ENCODE measurements around the gene FOSB. TPM values are rescaled to one million over a fixed set of nuclear protein-coding genes. Genes with fewer than 3 reads are reported as not detected.
A peak's percentile ranks its signal among the peaks of the same experiment; 100 is the strongest.

Gene FOSB
- total RNA-seq, 1 experiment from 2014 or later = 2.3 TPM

DNA sequence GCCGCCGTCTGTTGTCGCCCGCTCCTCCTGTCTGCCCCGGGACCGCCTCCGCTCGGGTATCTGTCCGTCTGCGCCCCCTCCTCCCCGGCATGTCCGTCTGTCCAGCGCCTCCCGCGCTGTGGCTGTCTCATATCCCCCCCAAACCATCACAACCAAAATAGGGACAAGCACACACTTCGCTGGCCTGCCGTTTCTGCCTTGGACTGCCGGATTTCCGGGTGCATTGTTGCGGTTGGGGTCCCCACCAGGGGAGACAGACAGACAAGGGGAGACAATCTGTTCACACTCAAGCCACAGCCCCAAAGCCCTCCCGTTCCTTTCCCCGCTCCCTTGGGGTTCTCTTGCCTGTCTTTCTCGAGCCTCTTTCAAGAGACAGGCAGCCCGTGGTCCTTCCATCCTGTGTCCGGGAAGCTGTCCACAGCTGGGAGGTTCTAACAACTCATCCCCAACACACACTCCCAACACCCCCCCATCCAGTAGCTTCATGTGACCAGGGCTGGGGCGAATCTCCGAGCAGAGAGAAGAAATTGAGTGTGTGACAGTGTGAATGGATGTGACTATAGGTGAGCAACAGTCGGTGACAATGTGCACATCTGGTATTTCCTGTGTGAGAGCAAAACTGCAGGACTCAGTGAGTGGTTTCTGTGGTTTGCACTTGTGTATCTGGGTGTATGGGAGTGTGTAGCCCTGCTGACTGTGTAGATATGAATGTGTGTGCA lies 16.5 kb upstream of the FOSB start:
- no peak overlapping the region for H3K27ac Mint-ChIP-seq
- peak overlapping the region; percentile 79 for H3K4me3 Mint-ChIP-seq
- H3K27me3 Mint-ChIP-seq (ENCODE audit: low read depth) = peaks cover 62% of the 10 kb centered on the region
- ATAC-seq (no peak), DNase-seq (ENCODE audit: low spot score) (no peak)
- no peaks in the 10 kb centered on the region for H3K9me3 Mint-ChIP-seq
- ChIA-PET POLR2A (interaction anchor here (0.6 kb wide), 1 partner anchor 1964 kb away, joined by 4 read pairs; no protein-coding TSS in a partner anchor), CTCF (interaction anchor here (1.0 to 1.6 kb wide), 2 partner anchors 12 to 34 kb away, joined by 4 to 8 read pairs; no protein-coding TSS in a partner anchor)
- peaks cover 24% of the 10 kb centered on the region for H3K4me1 Mint-ChIP-seq
- H3K36me3 Mint-ChIP-seq = no peaks in the 10 kb centered on the region
- TF ChIP-seq ZSCAN18 (CRISPR knock-in tag; IDR thresholded peaks at IDR 0.05) (no peak), USF1 (CRISPR knock-in tag; IDR thresholded peaks at IDR 0.05) (no peak)

DNA sequence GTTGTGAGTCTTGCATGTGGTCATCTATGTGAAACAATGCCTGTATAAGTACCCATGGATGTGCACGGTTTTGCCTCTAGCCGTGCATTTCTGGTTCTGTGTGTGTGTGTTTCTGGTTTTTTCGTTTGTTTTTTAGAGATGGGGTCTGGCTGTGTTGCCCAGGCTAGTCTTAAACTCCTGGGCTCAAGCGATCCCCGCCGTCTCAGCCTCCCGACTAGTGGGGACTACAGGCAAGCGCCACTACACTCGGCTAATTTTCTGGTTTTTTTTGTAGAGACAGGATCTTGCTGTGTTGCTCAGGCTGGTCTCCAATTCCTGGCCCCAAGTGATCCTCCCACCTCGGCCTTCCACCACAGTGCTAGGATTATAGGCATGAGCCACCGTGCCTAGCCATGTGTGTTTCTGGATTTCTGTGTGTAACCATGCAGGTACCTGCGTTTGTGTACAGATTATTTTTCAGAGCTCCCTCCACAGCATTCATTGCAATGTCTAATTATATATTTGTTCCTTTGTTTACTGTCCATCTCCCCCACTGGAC lies 15.9 kb upstream of the FOSB start:
- POLR2A ChIA-PET = no interaction called here
- no peak for DNase-seq (ENCODE audit: low spot score)
- Mint-ChIP-seq H3K4me1 (peaks cover 24% of the 10 kb centered on the region), H3K27me3 (ENCODE audit: low read depth) (peaks cover 59% of the 10 kb centered on the region), H3K27ac (no peak overlapping the region), H3K4me3 (peak overlapping the region; percentile 79), H3K36me3 (no peaks in the 10 kb centered on the region), H3K9me3 (no peaks in the 10 kb centered on the region)
- TF ChIP-seq ZNF121 (CRISPR knock-in tag; IDR thresholded peaks at IDR 0.05) = 0 out of 2 replicates have a peak, but pooled peaks have one; percentile 42
- TF ChIP-seq ZNF512 (CRISPR knock-in tag; IDR thresholded peaks at IDR 0.05; ENCODE audit: borderline replicate concordance) = no peak
- CTCF ChIA-PET = interaction anchor here (0.8 to 2.4 kb wide), 5 partner anchors 12 to 33 kb away, joined by 3 to 13 read pairs (median 4); no protein-coding TSS in a partner anchor
- ATAC-seq = no peak

DNA sequence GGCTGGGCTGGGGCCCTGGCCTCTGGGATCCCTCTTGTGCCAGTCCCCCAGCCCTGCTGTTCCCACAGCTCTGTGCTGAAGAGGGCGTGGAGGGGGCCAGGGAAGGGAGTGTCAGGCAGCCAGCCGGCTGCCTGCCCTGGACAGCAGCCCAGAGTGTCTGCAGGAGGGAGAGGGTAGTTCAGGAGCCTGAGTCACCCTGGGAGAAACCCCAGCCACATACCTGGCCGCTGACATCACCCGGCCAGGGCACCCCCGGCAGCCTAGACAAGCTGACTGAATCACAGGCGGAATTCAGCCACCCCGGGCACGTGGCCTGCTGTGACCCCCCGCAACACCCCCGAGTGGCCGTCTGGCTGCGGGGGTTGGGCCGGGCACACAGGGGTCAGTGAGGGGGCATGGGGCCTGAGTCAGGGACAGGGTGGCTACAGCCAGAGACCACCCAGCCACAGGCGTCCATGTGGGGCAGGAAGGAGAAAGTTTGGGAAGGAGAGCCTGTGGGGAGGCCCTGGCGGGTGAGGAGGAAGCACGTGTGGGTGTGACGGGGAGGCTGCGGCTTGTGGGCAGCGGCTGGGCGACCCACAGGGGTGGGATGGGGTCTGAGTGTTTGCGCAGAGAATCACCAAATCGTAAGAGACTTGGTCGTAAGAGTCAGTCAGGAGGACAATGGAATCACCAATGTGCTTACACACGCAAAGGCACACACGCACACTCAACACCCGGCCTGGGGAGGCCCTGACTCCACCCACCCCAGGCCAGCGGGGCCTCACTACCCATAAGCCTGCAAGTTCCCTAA lies 11.9 kb upstream of the FOSB start:
- no peaks in the 10 kb centered on the region for H3K36me3 Mint-ChIP-seq
- peak; percentile 78 for DNase-seq (ENCODE audit: low spot score)
- CTCF ChIA-PET = interaction anchor here (0.6 to 3.2 kb wide), 6 partner anchors 12 to 222 kb away, joined by 3 to 19 read pairs (median 11); partner anchors contain the start of gene FOSB
- peaks cover 14% of the 10 kb centered on the region for H3K4me1 Mint-ChIP-seq
- peak overlapping the region; percentile 78 for H3K27ac Mint-ChIP-seq
- peaks cover 37% of the 10 kb centered on the region for H3K27me3 Mint-ChIP-seq (ENCODE audit: low read depth)
- peak; percentile 93 for ATAC-seq
- H3K9me3 Mint-ChIP-seq = no peaks in the 10 kb centered on the region
- no peak overlapping the region for H3K4me3 Mint-ChIP-seq
- POLR2A ChIA-PET = interaction anchor here (0.6 to 1.2 kb wide), 6 partner anchors 12 to 1009 kb away, joined by 3 to 7 read pairs (median 4); partner anchors contain the start of genes FOSB and SNRPD2
- TF ChIP-seq ATF3 (CRISPR knock-in tag; conservative IDR thresholded peaks at IDR 0.05) = 0 out of 2 replicates have a peak, but pooled peaks have one; percentile 38
- no peak for TF ChIP-seq OVOL2 (CRISPR knock-in tag; IDR thresholded peaks at IDR 0.05; ENCODE audit: borderline replicate concordance)
- TF ChIP-seq, protein P1, sequence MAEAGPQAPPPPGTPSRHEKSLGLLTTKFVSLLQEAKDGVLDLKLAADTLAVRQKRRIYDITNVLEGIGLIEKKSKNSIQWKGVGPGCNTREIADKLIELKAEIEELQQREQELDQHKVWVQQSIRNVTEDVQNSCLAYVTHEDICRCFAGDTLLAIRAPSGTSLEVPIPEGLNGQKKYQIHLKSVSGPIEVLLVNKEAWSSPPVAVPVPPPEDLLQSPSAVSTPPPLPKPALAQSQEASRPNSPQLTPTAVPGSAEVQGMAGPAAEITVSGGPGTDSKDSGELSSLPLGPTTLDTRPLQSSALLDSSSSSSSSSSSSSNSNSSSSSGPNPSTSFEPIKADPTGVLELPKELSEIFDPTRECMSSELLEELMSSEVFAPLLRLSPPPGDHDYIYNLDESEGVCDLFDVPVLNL (CRISPR knock-in tag; IDR thresholded peaks at IDR 0.05; ENCODE audit: borderline replicate concordance, low read depth) = no peak
- TF ChIP-seq HMGXB4 (CRISPR knock-in tag; IDR thresholded peaks at IDR 0.05) = no peak
- no peak for TF ChIP-seq ZMAT4 (CRISPR knock-in tag; IDR thresholded peaks at IDR 0.05)
- no peak for TF ChIP-seq HMGA2 (CRISPR knock-in tag; IDR thresholded peaks at IDR 0.05)
- no peak for TF ChIP-seq CTCF (IDR thresholded peaks at IDR 0.05)
- TF ChIP-seq ETV6 (CRISPR knock-in tag; IDR thresholded peaks at IDR 0.05) = no peak
- peak; percentile 50; the same call in 1 of the 2 replicates for TF ChIP-seq GABPB1 (CRISPR knock-in tag; IDR thresholded peaks at IDR 0.05)
- no peak for TF ChIP-seq ELF4 (CRISPR knock-in tag; IDR thresholded peaks at IDR 0.05; ENCODE audit: low read depth)
- no peak for TF ChIP-seq SMAD4 (CRISPR knock-in tag; IDR thresholded peaks at IDR 0.05)
- TF ChIP-seq USF1 (CRISPR knock-in tag; IDR thresholded peaks at IDR 0.05) = 0 out of 2 replicates have a peak, but pooled peaks have one; percentile 42
- peak; percentile 55 for TF ChIP-seq MAX (CRISPR knock-in tag; IDR thresholded peaks at IDR 0.05)
